ENCODE data around the gene KIF5C.

Gene KIF5C

GRCh38 chr2:149057401-149057800, 182.4 kb downstream of the KIF5C start:
- DNase-seq = no peak

DNA sequence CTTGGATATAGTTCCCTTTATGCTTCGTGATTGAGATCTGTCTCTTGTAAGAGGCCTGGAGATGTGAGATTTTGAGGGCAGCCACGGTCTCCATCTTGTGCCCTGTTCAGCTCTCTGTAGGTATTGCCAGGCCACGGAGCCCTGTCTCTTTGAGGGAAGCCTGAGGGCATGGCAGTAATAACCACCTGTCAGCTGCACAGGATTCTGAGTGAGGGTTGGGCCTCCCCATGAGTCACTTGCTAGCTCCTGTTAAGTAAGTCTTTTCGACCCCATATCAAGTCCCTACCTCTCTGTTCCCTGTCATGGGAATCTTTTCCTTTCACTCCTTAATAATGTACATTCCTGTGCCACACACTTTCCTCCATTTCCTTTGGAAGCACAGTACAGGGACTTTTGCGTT, 183.9 kb downstream of the KIF5C start:
- no peak for DNase-seq

DNA sequence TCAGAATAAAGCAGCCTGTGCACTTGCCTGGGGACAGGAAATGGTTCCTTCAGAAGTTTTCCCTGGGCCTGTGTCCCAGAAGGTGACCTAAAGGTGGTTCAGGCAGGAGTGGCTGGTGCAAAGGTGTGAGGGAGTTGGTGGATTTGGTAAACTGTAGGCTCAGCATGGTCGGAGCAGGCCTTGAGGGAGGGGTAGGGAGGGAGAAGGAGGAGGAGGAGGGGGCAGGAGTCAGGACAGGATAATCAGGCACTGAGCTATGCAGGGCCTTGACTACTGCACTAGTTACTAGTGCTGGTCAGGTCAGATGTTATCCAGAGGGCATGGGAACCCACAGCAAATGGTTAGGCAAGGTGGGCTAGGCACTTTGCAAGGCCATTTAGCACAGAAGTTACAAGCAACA, 184.8 kb downstream of the KIF5C start:
- no peak for DNase-seq

GRCh38 chr2:149061133-149061745, 186.2 kb downstream of the KIF5C start:
- DNase-seq = no peak

GRCh38 chr2:149062531-149062930, 187.5 kb downstream of the KIF5C start:
- no peak for DNase-seq

GRCh38 chr2:149063177-149063576, 188.2 kb downstream of the KIF5C start:
- DNase-seq = no peak

GRCh38 chr2:149064365-149064841, 189.4 kb downstream of the KIF5C start:
- DNase-seq = no peak

DNA sequence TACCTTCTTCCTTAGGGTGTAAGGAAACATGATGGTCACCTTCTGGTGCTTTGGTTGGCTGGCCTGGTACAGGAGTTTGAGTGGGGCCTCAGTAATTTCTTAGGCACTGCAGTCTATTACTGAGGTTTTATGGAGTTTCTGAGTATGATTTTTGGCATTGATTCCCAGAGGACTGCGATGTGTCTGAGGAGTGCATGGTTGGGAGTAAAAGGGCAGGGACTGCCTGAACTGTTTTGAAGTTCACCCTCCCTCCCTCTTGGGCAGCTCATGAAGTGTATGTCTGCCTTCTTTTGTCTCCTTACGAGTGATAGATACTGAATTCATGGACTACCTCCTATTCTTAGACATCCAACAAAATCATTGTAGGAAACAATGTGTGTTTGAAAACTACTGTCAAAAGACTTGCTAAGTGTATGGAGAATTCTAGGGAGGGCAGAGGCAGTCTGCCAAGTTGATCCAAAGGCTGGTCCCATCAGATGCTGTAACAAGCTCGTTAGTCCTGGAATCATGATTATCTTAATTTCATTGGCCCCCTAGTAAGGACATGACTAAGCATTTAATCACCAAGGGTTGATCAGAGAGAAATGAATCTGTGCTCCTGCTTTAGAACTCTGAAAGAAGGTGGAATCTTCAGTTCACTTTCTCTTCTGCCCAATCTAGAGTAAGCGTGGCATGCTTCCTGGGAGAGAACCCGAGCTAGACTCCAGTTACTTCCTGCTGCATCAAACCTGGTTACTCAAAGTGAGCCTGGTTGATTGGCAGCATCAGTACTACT, 190.0 kb downstream of the KIF5C start:
- DNase-seq = no peak

- DNase-seq = no peak
Measured at GRCh38 chr2:149068225-149068995, 193.4 kb downstream of the KIF5C start.

DNA sequence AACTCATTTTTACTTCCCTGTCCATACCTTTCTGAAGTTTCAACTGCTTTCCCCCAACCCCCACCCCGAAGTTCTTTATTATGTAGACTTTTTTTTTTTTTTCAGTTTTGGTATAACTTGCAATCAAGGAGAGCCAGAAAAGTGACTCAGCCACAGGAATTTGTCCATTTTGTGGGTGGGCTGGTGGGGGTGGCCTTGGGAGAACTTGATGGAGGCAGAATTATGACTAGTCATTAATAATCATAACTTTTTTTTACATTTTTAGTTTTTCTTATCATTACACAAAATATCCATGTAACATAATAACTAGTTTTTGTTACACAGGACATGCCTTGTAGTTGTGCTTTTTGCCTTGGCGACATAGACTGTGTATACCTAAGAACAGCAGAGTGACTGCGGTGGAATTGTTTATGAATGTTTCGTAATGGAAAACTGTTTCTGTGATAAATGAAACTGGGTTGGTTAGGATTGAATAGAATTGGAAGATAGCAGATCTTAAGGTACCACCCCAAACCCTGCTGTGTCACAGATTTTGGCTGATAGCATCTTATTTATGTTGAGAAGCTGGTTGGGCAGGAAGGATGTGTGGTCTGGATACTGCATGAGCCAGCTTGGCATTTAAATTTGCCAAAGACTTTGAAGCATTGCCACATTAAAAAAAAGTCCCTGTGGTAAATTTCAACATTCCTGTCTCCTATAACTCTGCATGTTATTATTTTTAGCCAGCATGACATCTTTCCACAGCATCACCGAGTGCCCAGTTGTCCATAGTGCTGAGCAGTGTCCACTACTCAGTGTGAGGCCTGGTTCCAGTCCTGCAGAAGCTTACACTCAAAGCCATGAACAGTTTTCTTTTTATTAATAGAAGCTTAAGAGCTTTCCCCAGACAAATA, 194.2 kb downstream of the KIF5C start:
- no peak for DNase-seq

GRCh38 chr2:149070681-149071320, 195.8 kb downstream of the KIF5C start:
- no peak for DNase-seq

- no peak for DNase-seq
Measured at GRCh38 chr2:149075105-149075504, 200.1 kb downstream of the KIF5C start.

GRCh38 chr2:149075853-149076252, 200.8 kb downstream of the KIF5C start:
- DNase-seq = no peak
